H4 (cell line): ENCODE results near the gene ALDH16A1. TPM values are rescaled to one million over a fixed set of nuclear protein-coding genes. Genes with fewer than 3 reads are reported as not detected.
"Not testable (repeated sequence)": the region's sequence is repeated elsewhere in the genome, so short reads cannot be mapped to it uniquely, and the experiment has no call there.

Experiments used
- DNase-seq: peaks from one replicate; pipeline ENCODE4 v3.0.0-alpha.2; 2015; ENCODE audit warnings: low spot score
- total RNA-seq: library from RNA; depleted of rRNA; stranded (reverse); fragments of >200 nt; shearing (Covaris generic); gene quantifications from 2 replicates; pipeline ENCODE4 v1.2.3, GENCODE V29; 2014

Gene ALDH16A1
- total RNA-seq, 1 experiment from 2014 or later, result 17.0 TPM

DNA sequence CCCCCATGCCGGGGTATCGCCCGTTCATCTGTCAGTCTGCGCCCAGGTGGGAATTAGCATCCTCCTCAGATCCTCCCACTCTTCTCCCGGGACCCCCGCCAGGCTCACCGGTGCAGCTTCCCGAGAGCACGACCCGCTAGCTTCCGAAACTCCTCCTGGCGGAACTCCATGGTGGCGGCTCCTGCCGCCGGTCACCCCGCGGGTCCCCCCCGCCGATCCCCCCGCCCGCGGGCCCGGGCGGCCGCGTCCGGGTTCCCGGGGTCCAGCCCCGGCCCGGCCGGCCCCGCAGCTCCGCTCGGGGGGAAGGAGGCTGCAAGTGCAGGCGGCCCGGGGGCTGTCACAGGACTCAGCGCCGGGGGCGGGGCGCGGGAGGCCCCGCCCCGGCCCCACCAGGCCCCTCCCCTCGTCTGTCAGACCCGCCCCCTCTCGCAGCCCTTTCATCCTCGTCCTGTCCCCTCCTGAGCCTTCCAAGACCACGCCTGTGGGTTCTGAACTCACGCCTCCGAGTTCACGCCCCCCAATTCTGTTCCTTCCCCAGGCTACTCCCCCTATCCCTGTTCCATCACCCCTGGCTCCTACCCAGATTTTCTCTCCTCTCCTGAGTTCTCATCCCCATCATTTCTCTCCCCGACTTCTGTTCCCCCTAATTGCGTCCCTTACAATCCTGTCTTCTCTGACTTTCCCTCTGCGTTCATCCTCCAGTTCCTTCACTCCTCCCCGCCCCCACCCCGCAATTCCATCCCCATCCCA, 11.6 kb upstream of the ALDH16A1 start, which contains the start of gene SLC17A7:
SLC17A7 (minus strand) TSS at position 318 of the 750 bp plus-strand sequence; CDS start at position 170, 148 bp downstream.
- peak; percentile 39 for DNase-seq

DNA sequence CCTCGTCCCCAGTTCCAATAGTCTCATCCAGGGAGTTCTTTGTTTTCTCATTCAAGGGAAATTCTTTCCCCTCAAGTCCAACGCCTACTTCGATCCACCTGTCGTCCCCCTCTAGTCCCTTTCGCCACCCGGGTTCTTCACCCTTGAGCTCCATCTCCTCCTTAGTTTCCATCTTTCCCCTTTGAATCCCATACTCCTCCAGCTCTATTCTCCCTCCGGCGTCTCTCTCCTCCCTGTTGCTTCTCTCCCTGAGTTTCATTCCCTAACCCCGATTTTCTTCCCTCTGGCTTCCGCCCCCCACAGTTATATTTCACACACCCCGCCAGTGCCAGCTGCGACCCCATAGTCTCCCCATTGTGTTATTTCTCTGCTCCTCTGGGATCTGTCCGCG, 11.1 kb upstream of the ALDH16A1 start:
- DNase-seq, result no peak

DNA sequence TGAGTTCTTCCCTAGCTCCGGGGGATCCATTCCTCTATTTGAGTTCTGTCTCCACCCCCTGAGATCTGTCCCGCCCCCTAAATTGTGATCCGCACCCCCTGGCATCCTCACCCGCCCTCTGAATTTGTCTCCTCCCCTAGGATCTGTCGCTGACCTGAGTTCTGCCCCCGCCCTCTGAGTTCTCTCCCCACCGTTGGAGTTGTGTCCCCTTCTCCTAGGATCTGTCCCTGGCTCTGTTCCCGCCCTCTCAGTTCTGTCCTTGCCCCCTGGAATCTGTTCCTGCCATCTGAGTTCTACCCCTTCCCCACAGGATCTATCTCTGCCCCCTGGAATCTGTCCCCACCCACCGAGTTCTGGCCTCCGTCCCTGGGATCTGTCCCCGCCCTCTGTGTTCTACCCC, 10.7 kb upstream of the ALDH16A1 start:
- DNase-seq, result peak; percentile 60

DNA sequence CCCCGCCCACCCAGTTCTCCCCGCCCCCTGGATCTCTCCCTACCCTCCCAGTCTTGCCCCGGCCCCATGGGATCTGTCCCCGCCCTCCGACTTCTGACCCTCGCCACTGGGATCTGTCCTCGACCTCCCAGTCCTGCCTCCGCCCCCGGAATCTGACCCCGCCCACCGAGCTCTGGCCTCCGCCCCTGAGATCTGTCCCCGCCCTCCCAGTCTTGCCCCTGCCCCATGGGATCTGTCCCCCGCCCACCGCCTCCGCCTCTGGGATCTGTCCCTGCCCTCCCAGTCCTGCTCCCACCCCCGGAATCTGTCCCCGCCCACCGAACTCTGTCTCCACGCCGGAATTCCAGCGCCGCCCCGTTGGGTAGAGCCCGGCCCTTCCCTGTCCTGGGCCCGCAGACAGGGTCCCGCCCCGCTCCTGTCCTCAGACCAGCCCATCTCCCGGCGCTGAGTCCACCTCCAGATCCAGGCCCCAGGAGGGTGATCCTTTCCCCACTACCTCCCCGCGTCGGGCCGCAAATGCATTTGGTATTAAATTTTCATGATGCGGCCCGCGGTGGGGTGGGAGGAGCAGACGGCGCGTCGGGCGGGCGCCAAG, 10.2 kb upstream of the ALDH16A1 start:
- DNase-seq, result peak; percentile 91

DNA sequence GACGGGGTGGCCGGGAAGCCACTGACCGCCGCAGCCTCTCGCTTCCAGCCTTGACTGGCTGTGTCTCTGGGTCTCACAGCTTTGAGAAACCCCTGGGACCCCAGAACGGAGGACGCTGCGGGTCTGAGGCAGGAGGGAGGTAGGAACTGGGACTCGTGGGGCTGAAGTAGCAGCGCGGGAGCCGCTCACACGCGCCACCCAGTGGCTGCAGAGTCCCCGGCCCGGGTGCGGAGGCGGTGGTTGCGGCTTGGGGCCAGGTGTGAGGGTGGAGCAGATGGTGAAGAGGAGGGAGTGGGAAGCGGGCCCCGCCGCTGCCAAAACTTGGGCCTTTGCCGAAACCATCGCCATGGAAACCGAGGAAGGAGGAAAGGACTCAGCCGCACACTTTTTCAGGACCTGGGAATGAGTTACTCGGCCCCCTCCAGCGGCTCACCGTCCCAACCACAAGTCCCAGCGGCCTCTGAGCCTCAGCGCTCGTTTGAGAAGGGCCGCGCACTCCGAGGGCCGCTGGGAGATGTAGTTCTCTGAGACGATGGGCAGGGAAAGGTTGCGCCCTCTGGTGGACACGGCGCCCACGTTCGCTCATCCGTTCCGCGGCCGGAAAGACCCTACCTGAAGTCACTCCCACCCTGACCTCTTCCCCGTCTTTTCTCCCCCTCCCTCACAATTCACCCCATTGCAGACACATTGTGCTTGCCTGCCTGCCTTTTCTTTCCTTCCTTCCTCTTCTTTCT, 9.5 kb upstream of the ALDH16A1 start:
- peak; percentile 98 for DNase-seq

DNA sequence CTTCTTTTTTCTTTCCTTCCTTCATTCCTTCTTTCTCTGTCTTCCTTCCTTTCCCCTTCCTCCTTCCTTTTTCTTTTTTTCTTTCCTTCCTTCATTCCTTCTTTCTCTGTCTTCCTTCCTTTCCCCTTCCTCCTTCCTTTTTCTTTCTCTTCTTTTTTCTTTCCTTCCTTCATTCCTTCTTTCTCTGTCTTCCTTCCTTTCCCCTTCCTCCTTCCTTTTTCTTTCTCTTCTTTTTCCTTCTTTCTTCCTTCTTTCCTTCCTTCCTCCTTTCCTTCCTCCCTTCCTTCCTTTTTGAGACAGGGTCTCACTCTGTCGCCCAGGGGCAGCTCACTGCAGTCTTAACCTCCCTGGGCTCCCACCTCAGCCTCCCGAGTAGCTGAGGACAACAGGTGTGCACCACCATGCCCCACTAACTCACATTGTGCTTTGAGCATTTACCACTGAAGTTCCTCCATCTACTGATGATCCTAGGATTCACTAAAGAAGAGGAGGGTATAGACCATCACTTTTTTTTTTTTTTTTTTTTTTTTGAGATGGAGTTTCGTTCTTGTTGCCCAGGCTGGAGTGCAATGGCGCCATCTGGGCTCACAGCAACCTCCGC, 8.8 kb upstream of the ALDH16A1 start:
- not testable (repeated sequence) for DNase-seq

DNA sequence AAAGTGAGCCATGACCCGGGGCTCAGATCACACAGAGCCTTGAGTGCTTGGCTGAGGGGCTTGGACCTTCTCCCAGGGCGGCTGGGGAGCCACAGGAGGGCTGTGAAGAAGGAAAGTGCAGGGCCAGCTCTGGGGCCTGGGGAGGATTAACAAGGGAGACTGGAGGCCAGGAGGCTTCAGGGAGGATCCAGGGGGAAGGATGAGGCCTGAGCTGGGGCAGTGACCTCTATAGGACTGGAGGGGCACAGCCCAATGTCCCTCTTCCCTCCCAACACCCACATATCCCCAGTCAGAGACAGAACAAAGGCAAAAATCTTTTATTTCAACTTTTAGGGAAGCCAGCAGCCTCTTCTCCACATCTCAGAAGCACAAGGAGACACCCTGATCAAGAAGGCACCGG, 7.0 kb upstream of the ALDH16A1 start:
- DNase-seq, result no peak

DNA sequence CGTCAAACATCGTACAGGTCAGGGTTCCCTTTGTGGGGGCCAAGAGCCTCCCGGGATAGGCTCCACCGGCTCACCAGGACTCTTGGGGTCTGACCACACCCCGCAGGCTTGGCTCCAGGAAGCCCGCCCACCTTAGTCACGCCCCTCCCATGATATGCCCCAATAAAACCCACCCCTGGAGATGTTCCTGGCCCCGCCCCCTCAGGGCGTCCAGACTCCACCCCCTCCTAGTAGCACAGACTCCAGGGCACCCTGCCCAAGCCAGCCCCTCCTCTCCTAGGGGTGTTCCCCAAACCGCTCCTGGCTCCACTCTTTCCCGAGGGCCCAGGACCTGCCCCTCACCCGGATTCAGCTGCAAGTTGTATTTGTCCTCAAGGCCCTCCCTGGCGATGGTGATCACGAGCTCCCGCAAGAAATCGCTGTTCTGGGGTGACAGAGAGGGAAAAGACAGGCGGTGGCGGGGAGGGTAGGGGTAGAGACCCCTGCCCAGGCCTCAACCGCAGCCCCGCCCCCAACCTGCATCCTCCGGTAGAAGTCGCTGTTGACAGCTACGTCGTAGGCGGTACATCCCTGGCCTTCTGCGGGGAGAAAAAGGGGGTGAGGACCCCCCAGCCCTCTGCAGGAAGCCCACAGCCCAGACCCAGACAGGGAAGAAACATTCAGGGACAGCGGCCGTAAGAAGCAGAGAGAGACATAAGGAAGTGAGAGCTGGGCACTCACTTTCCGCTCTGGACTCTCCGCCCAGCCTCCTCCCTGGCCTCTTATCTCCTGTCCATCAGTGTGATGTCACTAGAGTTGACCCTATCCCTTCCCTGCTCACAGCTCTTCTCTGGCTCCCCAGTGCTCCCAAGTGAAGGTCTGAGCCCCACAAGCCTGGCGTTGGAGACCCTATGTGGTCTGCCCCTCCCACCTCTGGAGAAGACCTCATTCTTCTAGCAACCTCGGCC, 5.3 kb upstream of the ALDH16A1 start:
- no peak for DNase-seq

DNA sequence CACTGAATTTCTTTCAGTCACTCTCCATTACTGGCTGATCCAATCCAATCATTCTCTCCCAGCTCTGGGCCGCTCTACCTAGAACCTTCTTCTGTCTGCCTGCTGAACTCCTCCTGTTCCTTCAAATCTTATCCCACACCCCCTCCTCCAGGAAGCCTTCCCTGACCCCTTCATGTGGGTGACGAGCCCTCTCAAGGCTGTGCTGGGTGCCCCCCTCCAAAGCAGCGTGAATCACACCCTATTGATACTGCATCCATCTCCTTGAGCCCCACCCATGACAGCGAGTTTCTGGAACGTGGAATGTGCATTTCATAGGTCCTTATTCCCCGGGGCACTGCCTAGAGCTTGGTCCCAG, 4.6 kb upstream of the ALDH16A1 start:
- no peak for DNase-seq

DNA sequence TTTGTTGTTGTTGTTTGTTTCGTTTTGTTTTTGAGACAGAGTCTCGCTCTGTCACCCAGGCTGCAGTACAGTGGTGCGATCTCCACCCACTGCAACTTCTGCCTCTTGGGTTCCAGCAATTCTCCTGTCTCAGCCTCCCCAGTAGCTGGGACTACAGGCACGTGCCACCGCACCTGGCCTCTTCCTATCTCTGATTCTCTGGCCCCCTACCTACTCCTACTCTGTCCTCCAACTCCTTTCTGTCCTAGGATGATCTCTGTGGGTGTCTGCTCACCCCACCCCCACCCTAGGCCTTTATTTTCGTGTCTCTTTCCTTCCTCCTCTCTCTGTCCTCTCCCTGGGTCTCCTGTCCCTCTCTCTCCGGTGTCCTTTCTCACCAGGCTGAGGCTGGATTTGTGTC, 2.6 kb upstream of the ALDH16A1 start:
- DNase-seq, result no peak

DNA sequence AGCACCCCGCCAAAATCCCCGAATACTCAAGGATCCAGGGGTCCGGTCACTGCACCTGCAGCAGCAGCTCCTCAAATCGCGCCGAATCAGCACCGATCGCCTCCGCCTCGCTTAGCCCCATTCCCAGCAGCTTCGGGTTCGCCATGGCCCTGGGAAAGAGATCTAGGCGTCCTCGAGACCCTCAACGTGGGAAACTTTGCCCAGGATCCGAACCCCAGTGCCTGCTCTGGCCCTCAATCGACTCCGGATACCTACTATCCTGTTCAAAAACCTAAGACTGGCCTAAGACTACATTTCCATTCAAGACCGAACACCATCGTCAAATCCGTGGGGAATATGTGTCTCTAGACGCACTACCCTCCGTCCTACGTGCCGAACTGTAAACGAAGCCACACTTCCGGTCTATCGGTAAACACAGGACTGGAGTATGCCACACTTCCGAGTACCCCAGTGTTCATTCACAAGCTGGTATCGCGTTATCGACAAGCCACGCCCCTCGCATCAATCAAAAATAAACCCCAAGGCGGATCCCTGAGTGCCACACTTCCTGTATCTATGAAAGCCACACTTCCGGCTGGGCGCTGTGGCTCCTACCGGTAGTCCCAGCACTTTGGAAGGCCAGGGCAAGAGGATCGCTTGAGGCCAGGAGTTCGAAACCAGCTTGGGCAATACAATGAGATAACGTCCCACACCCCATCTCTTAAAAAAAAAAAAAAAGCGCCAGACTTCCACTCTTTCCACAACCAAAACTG, 1.4 kb upstream of the ALDH16A1 start, which contains the start of gene PIH1D1:
PIH1D1 (minus strand) TSS at position 385 of the 752 bp plus-strand sequence; CDS start at position 145, 240 bp downstream.
- peak; percentile 100 for DNase-seq

DNA sequence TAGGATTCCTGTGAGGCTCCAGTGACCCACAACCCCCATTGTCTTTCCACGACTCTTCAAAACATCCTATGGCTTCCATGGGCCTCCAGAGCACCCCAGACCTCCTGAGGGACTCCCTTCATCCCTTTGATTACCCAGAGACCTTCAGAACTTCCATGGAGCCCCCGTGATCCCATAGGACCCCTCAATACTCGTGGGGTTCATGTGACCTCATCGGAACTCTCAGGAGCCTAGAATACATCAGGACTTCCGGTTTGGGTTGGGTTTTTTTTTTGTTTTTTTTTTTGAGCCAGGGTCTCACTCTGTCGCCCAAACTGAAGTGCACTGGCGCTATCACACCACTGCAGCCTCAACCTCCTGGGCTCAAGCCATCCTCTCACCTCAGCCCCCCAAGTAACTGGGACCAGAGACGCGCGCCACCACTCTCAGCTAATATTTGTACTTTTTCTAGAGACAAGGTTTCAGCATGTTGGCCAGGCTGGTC, 774 bp downstream of the ALDH16A1 start:
- DNase-seq, result no peak

DNA sequence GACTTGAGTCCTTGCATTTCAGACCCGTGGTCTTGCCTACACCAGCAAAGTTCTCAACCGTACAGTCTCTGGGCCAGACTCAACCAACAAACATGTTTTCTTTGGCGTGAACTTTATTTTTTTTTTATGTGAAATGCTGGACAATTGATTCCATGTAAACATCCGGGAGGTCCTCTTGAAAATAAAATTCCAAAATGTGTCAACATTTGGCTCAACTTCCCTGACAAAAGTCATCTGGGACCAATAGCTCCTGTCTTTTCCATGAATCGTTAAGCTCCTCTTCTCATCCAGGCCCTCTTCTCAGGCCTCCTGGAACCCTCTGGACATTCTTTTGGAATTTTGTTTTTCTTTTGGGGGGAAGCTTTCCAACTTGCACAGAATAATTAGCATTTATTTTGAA, 2.7 kb downstream of the ALDH16A1 start:
- DNase-seq, result no peak

DNA sequence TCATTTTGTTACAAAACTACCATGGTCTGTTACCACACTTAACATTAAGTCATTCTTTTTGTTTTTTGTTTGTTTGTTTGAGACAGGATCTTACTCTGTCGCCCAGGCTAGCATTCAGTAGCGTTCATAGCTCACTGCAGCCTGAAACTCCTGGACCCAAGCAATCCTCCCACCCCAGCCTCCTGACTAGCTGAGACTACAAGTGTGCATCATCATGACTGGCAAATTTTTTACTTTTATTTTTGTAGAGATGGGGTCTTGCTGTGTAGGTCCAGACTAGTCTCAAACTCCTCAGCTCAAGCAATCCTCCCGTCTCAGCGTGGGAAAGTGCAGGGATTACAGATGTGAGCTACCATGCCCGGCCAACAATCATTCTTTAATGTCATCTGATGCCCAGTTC, 3.3 kb downstream of the ALDH16A1 start:
- no peak for DNase-seq

DNA sequence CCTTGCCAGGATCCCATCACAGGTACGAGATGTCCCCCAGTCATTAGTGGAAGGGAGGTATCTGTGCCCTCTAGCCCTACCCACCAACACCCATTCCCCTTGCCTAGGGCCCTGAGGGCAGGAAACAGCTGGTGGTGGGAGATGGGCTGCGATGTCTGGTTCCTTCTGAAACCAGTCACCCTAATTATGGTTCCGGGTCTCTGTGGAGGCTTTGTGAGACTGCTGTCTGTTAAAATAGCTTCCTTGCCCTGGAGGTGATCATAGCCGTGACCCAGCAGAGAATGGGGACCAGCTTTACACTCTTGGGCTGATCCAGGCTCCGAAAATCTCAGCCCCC, 5.5 kb downstream of the ALDH16A1 start:
- DNase-seq, result no peak

DNA sequence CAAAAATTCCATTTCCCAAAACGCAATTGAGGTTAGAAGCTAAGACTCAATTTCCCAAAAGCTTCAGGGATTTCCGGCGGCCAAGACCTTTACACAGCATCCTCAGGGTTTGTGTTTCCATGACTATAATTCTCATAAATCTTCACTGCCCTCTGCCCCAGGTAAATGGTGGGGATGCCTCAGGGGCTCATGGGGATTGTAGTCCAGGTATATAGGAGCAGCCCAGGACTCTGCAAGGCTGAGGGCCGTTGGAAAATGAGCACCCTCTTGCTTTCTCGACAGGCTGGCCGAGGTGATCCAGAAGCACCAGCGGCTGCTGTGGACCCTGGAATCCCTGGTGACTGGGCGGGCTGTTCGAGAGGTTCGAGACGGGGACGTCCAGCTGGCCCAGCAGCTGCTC, 6.4 kb downstream of the ALDH16A1 start:
- no peak for DNase-seq

DNA sequence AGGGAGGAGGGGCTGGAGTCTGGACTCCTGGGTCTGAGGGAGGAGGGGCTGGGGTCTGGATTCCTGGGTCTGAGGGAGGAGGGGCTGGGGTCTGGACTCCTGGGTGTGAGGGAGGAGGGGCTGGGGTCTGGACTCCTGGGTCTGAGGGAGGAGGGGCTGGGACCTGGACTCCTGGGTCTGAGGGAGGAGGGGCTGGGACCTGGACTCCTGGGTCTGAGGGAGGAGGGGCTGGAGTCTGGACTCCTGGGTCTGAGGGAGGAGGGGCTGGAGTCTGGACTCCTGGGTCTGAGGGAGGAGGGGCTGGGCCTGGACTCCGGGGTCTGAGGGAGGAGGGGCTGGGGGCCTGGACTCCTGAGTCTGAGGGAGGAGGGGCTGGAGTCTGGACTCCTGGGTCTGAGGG, 8.1 kb downstream of the ALDH16A1 start:
- DNase-seq, result not testable (repeated sequence)

DNA sequence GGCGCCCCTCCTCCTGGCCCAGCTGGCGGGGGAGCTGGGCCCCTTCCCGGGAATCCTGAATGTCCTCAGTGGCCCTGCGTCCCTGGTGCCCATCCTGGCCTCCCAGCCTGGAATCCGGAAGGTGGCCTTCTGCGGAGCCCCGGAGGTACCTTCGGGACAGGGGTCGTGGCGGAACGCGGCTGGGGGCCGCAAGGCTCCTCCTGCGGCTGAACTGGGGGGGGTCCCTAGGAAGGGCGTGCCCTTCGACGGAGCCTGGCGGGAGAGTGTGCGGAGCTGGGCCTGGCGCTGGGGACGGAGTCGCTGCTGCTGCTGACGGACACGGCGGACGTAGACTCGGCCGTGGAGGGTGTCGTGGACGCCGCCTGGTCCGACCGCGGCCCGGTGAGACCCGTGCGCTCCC, 8.6 kb downstream of the ALDH16A1 start:
- no peak for DNase-seq

DNA sequence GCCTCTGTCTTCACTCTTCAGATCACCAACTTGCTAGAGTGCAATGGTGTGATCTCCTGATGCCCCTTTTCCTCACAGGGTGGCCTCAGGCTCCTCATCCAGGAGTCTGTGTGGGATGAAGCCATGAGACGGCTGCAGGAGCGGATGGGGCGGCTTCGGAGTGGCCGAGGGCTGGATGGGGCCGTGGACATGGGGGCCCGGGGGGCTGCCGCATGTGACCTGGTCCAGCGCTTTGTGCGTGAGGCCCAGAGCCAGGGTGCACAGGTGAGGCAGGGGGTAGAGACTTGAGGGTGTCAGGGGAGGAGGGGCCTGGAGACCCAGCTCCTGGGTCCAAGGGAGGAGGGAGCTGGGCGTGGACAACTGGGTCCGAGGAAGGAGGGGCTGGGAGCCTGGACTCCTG, 9.5 kb downstream of the ALDH16A1 start:
- DNase-seq, result no peak

DNA sequence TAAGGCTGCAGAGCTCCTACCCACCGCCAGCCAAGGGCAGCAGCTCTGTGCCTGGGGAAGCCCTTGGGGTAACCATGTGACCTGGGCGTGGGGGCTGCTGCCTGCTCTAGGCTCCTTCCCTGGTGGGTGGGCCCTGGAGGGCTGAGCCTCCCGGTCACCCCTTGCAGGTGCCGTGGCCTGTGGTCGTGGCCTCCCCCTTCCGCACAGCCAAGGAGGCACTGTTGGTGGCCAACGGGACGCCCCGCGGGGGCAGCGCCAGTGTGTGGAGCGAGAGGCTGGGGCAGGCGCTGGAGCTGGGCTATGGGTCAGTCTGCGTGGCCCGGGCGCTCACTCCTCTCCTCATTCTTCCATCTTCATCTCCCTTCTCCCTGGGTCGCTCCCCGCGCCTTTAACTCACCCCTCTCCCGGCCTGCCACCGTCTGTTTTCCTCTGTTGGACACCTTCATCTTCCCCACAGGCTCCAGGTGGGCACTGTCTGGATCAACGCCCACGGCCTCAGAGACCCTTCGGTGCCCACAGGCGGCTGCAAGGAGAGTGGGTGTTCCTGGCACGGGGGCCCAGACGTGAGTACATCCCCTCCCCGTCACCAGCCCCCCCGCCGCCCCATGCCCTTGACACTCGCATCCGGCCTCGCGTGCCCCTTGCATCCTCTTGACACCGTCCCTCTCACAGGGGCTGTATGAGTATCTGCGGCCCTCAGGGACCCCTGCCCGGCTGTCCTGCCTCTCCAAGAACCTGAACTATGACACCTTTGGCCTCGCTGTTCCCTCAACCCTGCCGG, 11.1 kb downstream of the ALDH16A1 start:
- no peak for DNase-seq
